Choroid plexus epithelial cell (primary cell): ENCODE data around the gene JAK1.
"Not testable (repeated sequence)": the region's sequence is repeated elsewhere in the genome, so short reads cannot be mapped to it uniquely, and the experiment has no call there.

Experiments
- DNase-seq: peaks from one replicate; pipeline ENCODE4 v3.0.0-alpha.2; 2010; ENCODE audit warnings: low read depth
- H3K4me3 ChIP-seq: 2 replicates; pipeline ENCODE4 v1.5.1; 2011; ENCODE audit warnings: low read depth, mild to moderate bottlenecking, control low read depth, low read length, moderate library complexity
- TF ChIP-seq, protein P1 (sequence below): conservative IDR thresholded peaks from 2 replicates; pipeline ENCODE4 v1.5.1; 2011; ENCODE audit warnings: low read depth, mild to moderate bottlenecking, control low read depth, inconsistent platforms, low read length, moderate library complexity

The JAK1 gene

DNA sequence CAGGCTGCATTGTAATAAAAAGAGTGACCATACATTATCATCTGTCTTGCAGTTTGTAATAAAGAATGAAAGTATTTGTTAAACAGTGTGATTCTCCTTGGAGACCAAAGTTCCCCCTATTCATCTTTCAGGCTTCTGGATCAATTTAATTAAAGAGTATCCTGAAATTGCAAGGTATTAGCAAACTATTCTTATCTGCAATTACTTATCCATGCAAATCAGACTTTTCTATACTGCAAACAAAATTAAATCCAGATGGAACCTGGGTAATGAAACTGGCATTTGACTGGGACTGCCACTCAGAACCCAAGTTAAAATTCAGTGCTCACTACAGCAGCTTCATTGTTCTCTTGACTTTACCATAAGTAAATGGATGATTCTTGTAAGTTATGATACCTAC is 37.1 kb downstream of the JAK1 start:
- no peak overlapping the region for H3K4me3 ChIP-seq
- TF ChIP-seq, protein P1, sequence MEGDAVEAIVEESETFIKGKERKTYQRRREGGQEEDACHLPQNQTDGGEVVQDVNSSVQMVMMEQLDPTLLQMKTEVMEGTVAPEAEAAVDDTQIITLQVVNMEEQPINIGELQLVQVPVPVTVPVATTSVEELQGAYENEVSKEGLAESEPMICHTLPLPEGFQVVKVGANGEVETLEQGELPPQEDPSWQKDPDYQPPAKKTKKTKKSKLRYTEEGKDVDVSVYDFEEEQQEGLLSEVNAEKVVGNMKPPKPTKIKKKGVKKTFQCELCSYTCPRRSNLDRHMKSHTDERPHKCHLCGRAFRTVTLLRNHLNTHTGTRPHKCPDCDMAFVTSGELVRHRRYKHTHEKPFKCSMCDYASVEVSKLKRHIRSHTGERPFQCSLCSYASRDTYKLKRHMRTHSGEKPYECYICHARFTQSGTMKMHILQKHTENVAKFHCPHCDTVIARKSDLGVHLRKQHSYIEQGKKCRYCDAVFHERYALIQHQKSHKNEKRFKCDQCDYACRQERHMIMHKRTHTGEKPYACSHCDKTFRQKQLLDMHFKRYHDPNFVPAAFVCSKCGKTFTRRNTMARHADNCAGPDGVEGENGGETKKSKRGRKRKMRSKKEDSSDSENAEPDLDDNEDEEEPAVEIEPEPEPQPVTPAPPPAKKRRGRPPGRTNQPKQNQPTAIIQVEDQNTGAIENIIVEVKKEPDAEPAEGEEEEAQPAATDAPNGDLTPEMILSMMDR, result no peak
- no peak for DNase-seq

GRCh38 chr1:64928325-64928724 is 38.0 kb downstream of the JAK1 start:
- DNase-seq, result no peak
- TF ChIP-seq, protein P1, result no peak
- H3K4me3 ChIP-seq, result no peak overlapping the region

DNA sequence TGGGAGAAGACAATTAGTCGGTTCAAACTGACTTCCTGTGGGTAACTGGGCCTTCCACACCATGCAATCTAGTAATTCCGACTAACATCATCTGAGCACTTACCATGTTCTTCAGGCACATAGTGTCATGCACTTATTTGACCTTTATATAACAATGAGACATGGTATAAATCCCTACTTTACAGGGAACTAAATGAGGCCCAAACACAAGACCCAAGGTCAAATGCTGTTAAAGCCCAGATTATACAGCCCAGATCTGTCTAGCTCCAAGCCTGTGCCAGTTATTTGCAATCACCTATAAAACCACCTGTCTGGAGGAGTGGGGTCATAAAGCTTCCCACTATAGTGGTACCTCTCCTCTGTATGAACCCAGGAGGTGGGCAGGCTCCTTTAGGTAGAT is 40.8 kb downstream of the JAK1 start:
- no peak for DNase-seq
- no peak overlapping the region for H3K4me3 ChIP-seq
- TF ChIP-seq, protein P1, result no peak

GRCh38 chr1:64923294-64923718 is 43.0 kb downstream of the JAK1 start:
- no peak overlapping the region for H3K4me3 ChIP-seq
- no peak for DNase-seq
- TF ChIP-seq, protein P1, result no peak

DNA sequence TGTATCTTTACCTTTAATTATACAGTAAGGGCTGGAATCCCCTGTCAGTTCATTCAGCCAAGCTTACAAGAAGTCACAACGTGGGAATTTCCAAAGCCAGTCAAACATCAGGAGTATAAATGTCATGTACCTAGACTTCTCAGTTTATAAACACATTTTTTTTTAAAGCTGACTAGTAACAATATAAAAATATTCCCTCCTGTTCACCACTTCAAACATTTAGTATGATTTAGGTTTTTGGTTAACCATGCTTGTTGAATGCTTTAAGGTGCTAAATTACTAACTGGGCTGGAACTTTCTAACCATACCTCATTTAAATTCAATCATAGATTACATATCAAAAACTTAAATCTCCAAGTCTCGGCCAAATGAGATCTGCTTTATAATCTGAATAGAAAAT is 44.0 kb downstream of the JAK1 start:
- TF ChIP-seq, protein P1, result no peak
- no peak for DNase-seq
- no peak overlapping the region for H3K4me3 ChIP-seq

DNA sequence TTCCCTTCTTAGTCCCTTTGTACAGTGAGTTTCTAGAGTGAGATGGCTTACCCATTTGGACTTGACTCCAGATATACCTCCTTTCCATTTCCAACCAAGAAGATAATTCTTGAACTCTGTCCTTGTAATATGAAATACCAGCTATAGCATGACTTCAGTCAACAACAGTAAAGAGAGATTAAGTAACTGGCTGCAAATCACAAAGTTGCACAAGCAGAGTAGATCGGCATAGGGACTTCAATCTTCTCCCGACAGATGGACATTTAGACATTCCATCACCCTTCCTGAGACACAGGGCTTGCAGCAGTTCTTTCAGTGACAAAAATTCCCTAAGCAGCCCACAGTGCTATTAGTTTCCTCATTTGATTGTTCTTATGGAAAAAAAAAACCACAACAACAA is 44.6 kb downstream of the JAK1 start:
- peak; percentile 43 for DNase-seq

DNA sequence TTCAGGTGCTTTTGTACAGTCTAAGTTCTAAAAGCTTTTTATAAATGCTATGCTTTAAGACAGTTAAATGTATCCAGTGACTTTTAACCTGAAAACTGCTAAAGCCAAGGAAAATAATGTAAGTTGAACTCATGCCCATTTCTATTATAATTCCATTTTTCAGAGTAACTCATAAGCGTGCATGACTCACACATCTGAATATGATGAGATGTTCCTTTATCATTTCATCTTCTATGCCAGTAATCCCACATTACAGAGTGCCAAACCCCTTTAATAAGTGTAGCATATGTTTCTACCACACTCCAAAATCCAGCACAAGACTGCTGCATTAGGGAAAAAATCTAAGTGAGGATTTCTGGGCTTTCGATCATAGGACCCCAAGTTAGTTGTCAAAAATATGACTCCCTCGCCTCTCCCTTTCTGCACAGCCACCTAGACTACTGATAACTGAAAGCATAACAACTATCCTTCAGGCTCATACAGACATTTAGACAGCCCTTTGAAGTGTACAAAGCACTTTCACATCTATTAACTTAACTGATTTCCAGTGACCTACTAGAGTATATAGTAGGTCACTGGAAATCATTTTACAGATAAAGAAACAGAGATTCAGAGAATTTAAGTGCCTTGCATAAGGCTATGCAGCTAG is 45.3 kb downstream of the JAK1 start:
- peak; percentile 79 for DNase-seq
- no peak overlapping the region for H3K4me3 ChIP-seq
- TF ChIP-seq, protein P1, result no peak

More for the DNA sequence above, 44.6 kb downstream of the JAK1 start:
- H3K4me3 ChIP-seq, result no peak overlapping the region
- TF ChIP-seq, protein P1, result no peak

DNA sequence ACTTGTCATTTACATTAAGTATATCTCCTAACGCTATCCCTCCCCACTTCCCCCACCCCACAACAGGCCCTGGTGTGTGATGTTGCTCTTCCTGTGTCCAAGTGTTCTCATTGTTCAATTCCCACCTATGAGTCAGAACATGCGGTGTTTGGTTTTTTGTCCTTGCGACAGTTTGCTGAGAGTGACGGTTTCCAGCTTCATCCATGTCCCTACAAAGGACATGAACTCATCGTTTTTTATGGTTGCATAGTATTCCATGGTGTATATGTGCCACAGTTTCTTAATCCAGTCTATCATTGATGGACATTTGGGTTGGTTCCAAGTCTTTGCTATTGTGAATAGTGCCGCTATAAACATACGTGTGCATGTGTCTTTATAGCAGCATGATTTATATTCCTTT is 47.2 kb downstream of the JAK1 start:
- DNase-seq, H3K4me3 ChIP-seq: not testable (repeated sequence)
